Putamen (tissue), 1 donor: ENCODE results near the gene CLEC4F.
"Not testable (repeated sequence)": the region's sequence is repeated elsewhere in the genome, so short reads cannot be mapped to it uniquely, and the experiment has no call there.

ENCODE experiments used
- DNase-seq: peaks from one replicate; pipeline ENCODE4 v3.0.0-alpha.2; 2016; ENCODE audit warnings: low spot score

The CLEC4F gene

DNA sequence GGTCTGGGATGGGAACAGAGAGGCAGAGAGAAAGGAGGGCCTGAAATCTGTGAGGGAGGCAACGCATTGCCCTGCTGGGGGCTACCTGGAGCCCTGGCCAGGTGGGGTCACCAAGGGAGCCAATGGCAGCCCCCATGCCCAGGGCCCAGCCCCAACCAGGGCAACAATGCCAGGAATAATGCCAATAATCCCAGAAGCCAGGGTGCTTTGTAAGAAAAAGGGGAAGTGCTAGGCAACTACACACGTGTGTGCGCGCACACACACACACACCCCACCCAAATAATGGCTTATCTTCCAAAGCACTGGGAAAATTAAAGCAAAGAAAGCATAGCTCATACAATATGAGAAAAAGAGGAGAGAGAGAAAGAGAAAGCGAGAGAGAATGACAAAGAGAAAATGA is 7.0 kb upstream of the CLEC4F start:
- DNase-seq = no peak

DNA sequence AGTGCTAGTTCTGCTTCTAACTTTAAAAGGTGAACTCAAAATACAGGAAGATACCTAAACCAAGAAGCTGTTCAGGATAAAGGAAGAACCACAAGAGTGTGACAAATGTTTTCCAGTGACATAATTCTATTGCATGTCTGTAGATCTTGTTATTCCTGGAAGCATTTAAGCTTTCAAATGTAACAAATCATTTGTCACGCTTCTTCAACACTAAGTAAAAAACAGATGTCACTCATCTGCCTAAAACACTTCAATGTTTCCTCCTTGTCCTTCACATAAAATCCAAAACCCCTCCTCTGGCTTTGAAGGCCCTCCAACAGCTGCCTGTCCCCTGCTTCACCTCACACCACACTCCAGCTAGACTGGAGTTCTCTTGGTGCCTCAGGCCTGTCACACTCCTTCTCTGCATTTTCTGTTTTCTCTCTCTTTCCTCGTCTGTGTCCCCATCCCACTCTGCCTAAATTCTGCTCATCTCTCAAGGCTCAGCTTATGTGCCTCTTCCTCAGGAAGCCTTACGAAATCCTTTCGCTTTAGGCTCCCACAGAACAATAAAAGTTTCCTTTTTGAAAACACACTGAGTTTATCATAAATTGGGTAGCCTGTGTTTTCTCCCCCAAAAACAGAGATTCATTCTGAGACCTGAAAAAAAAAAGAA is 6.4 kb upstream of the CLEC4F start:
- no peak for DNase-seq

DNA sequence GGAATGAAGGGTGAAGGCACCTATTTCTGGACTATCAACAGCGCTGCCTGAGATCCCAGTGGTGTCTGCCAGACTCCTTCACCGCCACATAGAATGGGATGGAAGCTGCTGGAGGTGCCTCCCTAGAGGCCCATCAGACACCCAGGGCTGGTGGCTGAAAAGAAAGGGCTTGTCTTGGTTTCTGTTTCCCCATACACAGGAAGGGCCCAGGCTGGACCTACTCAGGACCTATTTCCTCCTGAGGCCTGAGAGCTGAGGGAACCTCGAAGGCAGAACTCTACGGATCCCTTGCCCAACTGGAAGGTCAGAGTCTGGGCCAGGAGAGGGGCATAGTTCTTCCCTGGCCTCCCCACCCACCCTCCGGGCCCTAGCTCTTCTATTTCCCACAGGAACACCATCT is 2.9 kb upstream of the CLEC4F start:
- no peak for DNase-seq

DNA sequence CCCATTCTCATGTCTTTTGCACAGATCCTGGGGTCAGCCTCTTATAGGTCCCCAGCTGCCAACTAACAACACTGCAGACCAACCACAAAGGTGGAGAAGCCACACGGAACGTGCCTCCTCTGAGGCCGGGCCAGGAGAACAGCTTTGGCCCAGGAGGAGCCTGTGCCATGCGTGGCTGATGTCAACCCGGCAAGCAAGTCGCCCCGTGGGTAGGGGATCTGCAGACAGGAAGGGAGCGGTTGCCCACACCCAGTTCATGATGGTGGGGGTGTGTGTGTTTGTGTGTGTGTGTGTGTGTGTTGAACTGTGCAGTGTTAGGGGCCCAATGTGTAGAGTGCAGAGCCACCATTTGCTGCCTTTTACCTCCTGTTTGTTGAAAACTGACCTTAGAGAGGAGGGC is 2.4 kb upstream of the CLEC4F start:
- no peak for DNase-seq

DNA sequence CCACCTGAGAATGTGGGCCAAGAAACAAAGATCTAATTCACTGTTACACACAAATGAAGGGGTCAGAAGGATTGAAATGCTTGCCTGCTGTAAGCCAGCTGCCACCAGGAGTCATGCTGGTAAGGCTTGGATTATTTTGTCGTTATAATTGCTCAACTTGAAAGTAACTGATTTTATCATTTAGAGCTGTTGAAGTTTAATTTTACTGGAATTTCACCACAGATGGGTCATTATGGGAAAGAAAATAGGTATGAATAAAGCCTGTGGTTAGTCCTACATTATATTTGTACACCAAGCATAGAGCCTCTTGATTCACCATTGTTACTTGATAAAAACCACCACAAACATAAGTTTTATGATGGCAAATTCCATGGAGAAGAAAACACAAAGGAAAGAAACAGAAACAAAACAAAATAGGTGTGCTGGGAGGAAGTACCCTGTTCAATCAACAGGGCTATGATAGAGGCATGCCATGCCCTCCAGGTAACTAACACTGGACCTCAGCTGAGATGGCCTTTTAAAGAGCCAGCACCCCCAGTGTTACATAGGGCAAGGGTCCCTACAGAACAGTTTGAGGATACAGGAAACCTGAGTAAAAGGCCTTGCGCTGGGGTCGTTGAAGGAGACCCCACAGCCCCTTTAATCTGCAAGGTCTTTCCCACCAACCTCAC is 3.0 kb downstream of the CLEC4F start:
- no peak for DNase-seq

- DNase-seq = no peak
Observed at GRCh38 chr2:70816726-70817125, 3.7 kb downstream of the CLEC4F start.

DNA sequence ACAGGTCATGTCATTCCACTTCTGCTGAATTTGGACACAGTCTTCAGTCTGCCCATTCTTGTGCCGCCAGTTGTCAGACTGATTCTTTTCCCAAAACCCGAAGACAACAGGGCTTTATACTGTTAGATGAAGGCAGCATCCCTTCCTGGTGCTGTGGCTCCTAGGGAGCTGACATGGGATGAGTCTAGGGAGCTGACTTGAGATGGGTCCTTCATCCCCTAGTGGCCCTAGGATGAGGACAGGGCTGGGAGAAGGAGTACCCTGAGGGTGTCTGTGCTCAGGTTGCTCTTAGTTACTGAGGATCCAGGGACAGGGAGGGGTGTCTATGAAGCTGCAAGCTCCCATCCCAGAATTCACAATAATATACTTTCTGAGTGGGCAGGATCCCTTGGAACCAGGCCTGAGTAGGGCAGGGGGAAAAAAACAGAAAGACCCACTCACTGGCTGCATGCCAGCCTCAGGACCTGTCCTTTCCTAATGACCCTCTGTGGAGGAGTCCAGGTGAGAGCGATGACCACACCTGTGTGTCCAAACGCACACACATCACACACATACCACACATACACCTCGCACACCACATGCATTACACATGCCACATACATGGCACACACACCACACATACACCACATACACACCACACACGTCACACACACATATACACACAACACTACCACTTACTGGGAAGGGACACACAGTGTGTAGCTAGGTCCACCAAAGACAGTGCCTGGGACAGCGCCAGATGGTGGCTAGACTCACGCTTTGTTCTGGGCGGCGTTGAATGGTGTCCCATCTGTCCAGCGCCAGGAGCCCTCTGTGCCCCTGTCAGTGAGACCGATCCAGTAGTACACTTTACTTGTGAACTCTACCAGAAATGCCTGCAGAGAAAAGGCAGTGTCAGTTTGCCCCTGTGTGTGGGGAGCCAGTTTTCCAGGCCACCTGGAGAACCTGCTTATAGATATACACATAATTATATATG is 11.1 kb downstream of the CLEC4F start:
- no peak for DNase-seq

DNA sequence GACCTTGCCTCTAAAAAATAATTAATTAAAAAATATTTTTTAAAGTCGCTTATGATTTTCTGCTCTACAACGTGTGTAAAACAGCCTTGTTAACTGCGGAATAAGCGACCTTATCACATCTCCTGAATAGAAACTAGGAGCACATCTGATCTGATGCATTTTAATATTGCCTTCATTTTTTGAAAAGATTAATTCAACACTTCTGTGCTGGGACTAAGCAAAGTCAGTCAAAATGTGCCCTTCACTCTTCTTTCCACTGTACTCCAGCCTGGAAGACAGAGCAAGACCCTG is 12.6 kb downstream of the CLEC4F start:
- no peak for DNase-seq

GRCh38 chr2:70807102-70807827 is 13.1 kb downstream of the CLEC4F start:
- DNase-seq = no peak

DNA sequence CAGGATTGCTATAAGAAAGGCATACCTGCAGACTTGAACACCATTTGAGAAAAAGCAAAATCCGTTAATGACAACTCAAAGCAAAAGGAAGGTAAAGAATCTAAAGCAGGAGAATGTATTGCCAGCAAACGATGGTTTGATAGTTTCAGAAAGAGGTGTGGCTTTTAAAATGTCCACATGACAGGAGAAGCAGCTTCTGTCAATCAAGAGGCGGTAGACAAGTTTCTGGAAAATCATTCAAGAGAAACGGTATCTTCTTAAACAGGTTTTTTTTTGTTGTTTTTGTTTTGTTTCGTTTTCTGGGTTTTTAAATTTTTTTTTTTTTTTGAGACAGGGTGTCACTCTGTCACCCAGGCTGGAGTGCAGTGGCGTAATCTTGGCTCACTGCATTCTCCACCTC is 13.8 kb downstream of the CLEC4F start:
- no peak for DNase-seq

DNA sequence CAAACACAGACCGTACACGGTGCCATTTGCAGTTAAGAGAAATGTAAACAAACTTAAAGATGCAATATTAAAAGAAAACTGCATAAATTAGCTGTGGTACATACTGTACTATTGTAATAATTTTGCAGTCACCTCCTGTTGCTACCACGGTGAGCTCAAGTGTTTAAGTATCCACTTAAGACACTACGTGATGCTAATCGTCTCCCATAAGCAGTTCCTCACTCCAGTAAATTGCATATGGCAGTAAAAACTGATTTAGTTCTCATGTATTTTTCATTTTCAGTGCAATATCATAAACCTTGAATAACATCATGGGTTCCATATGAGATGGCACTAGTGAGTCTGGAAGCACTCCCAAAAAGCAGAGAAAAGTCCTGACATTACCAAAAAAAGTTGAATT is 14.4 kb downstream of the CLEC4F start:
- no peak for DNase-seq

DNA sequence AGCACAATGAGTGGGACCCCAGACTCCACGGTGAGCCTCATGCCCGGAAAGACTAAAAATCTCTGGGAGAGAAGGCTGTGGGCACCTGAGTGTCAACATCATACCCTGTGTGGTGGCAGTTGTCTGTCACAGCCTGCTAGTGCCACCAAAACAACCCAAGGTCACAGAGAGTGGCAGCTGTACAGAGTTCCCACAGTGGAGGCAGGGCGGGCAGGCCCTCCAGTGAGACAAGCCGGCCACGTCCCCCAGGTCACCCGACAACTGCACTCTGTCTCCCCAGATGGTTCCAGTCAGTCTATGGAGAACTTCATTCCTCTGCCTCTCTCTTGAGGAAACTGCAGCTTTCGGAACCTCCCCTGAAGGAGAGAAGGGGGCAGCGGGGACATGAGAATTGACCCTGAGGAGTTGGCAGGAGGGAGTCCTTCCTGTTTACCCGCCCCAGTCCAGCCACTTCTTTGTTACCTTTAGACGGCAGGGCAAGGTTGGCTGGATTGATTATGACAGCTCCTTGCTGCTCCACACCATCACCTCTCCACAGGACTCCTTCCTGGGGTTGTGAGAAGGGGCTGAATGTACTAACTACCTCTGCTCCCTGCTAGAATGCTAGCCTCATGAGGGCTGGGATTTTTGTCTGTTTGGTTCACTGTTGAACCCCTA is 18.7 kb downstream of the CLEC4F start:
- DNase-seq = no peak

GRCh38 chr2:70799706-70800105 is 20.7 kb downstream of the CLEC4F start:
- DNase-seq = no peak

- DNase-seq = not testable (repeated sequence)
Observed at GRCh38 chr2:70797996-70798395, 22.4 kb downstream of the CLEC4F start.

- DNase-seq = no peak
Observed at GRCh38 chr2:70797506-70797905, 22.9 kb downstream of the CLEC4F start.

- DNase-seq = no peak
Observed at GRCh38 chr2:70796262-70796661, 24.1 kb downstream of the CLEC4F start.

DNA sequence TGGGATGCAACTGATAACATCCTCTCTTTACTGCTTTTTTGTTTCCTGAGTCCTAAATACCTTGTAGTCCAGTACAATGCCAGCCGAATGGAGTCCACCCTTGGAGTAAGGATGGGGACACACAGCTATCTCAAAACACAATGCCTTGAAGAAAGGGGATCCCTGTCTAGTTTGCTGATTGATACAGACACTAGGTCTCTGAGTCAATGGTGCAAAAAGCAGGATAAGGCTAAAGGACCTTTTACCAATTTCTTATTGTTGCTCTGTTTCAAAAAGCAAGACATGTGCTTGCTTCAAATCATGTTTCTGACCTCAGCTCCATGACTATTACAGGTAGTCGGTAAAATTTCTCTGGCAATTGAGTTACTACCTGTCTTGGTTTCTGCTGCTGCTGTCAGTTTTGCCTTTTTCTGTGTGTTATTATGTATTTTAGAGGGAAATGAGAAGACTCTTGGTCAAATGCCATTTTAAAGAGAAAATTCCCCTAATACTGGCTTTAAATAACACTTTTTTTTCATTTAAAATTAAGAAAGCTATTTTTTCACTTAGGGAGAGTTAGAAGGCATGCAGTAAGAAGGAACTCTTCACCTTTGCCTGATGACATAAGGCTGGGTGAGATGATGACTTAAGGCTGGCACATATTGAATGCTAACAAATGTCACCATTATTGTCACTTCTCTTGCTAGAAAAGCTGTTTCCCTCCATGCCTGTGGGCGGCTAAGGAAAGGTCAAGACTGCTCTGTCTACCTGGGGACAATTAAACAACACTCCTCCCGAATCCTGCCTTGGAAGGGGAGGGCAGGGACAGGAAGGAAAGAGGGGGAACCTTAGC is 25.0 kb downstream of the CLEC4F start:
- DNase-seq = no peak

- no peak for DNase-seq
Observed at GRCh38 chr2:70793450-70793849, 26.9 kb downstream of the CLEC4F start.

DNA sequence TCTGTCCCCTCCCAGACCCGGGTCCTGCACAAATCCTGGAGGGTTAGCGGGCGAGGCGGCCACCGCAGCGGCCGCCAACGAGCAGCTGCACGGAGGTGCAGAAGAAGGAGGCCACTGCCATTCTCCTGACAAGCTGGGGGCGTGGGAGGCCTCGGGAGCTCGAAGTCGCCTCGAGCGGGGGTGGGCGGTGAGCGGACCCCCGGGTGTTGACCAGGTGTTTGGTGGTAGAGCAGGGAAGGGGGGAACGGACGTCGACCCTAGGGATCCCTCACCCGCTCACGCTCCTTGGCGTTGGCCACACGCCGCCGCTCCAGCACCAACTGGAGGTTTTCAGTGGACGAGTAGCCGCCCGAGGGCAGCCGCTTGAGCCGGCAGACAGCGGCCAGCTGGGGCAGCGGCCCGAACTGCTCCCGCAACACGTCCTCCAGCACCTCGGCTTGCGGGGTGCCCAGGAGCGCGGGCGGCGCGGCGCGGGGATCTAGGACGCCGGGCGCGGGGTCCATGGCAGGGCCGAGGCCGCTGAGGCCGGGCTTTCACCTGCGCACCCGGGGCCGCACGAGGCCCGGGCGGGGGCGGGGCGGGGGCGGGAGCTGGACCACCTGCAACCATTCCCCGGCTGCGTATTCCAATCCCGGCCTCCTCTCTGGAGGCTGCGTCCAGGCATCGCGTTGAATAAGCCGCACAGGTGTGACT is 30.1 kb downstream of the CLEC4F start, which contains the start of gene FIGLA:
FIGLA (minus strand) TSS at position 508 of the 693 bp plus-strand sequence; CDS start at position 503, 5 bp downstream.
- no peak for DNase-seq
